Breast epithelium (tissue), 4 donors: ENCODE measurements around the gene ISY1. TPM values are rescaled to one million over a fixed set of nuclear protein-coding genes. Genes with fewer than 3 reads are reported as not detected.
A peak's percentile ranks its signal among the peaks of the same experiment; 100 is the strongest.
"Not testable (repeated sequence)": the region's sequence is repeated elsewhere in the genome, so short reads cannot be mapped to it uniquely, and the experiment has no call there.

Experiments
- DNase-seq, 2 donors: peaks; one replicate each; pipeline ENCODE4 v3.0.0-alpha.2; 2019; ENCODE audit warnings: low spot score in 2 of 2
- H3K27ac ChIP-seq, 2 donors: fragments of 200-600 bp; sonication (generic) in 1 of 2; one replicate each; pipeline ENCODE4 v1.5.1; 2016 to 2019; ENCODE audit warnings: mild to moderate bottlenecking in 1 of 2
- H3K27me3 ChIP-seq, 2 donors: fragments of 200-600 bp; sonication (generic) in 1 of 2; one replicate each; pipeline versions ENCODE4 v1.5.1 to v1.6.0; 2017 to 2019; ENCODE audit warnings: control low read depth in 1 of 2, mild to moderate bottlenecking in 1 of 2
- H3K36me3 ChIP-seq: fragments of 200-600 bp; one replicate; pipeline ENCODE4 v1.5.1; 2019
- H3K4me1 ChIP-seq, 2 donors: fragments of 200-600 bp; sonication (generic); one replicate each; pipeline ENCODE4 v1.5.1; 2016 to 2019; ENCODE audit warnings: control low read depth in 1 of 2
- H3K4me3 ChIP-seq, 3 donors: fragments of 200-600 bp; sonication (generic); 1 replicate in 2 of 3; 2 replicates in 1 of 3; pipeline ENCODE4 v1.5.1; 2016 to 2019; ENCODE audit warnings: mild to moderate bottlenecking in 3 of 3, moderate library complexity in 2 of 3
- H3K9me3 ChIP-seq, 2 donors: fragments of 200-600 bp; sonication (generic) in 1 of 2; one replicate each; pipeline ENCODE4 v1.5.1; 2016 to 2019; ENCODE audit warnings: control low read depth in 1 of 2
- POLR2A ChIP-seq: fragments of 450-650 bp; IDR thresholded peaks from one replicate; pipeline ENCODE4 v1.6.1; 2016; ENCODE audit warnings: antibody characterized with exemption, mild to moderate bottlenecking, moderate library complexity
- POLR2AphosphoS5 ChIP-seq, 3 donors: sonication (generic); formaldehyde crosslinking; IDR thresholded peaks; one replicate each; pipeline ENCODE4 v1.6.1; 2017; ENCODE audit warnings: antibody characterized with exemption in 3 of 3
- intact Hi-C: fragments of 100-400 bp; cut with DNase I; formaldehyde crosslinking; loops from one replicate; pipeline ENCODE4 v1.15.1; 2023; ENCODE audit warnings: low total_unique reads
- total RNA-seq, 3 donors: library from RNA; depleted of rRNA; stranded (reverse); fragments of >200 nt; gene quantifications; one replicate each; pipeline ENCODE4 v1.1.0, GENCODE V29; 2016
- TF ChIP-seq, protein P1 (sequence below), 3 donors: fragments of 450-650 bp; IDR thresholded peaks; one replicate each; pipeline ENCODE4 v1.5.1; 2016 to 2017; ENCODE audit warnings: antibody characterized with exemption in 3 of 3, mild to moderate bottlenecking in 3 of 3, moderate library complexity in 3 of 3

Gene ISY1
- total RNA-seq, 3 donors from 2014 or later = 21.4 to 27.9 (median 21.7) TPM

- Histone ChIP-seq H3K27me3 (no peaks in the 10 kb centered on the region), H3K36me3 (peaks cover 18% of the 10 kb centered on the region), H3K4me1 (no peaks in the 10 kb centered on the region), H3K27ac (no peak overlapping the region), H3K4me3 (no peak overlapping the region), H3K9me3 (no peaks in the 10 kb centered on the region)
- intact Hi-C loops = no loop called here
- TF ChIP-seq, protein P1, sequence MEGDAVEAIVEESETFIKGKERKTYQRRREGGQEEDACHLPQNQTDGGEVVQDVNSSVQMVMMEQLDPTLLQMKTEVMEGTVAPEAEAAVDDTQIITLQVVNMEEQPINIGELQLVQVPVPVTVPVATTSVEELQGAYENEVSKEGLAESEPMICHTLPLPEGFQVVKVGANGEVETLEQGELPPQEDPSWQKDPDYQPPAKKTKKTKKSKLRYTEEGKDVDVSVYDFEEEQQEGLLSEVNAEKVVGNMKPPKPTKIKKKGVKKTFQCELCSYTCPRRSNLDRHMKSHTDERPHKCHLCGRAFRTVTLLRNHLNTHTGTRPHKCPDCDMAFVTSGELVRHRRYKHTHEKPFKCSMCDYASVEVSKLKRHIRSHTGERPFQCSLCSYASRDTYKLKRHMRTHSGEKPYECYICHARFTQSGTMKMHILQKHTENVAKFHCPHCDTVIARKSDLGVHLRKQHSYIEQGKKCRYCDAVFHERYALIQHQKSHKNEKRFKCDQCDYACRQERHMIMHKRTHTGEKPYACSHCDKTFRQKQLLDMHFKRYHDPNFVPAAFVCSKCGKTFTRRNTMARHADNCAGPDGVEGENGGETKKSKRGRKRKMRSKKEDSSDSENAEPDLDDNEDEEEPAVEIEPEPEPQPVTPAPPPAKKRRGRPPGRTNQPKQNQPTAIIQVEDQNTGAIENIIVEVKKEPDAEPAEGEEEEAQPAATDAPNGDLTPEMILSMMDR (IDR thresholded peaks at IDR 0.05) = no peak
- TF ChIP-seq POLR2AphosphoS5 (IDR thresholded peaks at IDR 0.05) = no peak
- no peak for TF ChIP-seq POLR2A
- no peak for DNase-seq
Measured at GRCh38 chr3:129166579-129167332, 5.9 kb upstream of the ISY1 start.

DNA sequence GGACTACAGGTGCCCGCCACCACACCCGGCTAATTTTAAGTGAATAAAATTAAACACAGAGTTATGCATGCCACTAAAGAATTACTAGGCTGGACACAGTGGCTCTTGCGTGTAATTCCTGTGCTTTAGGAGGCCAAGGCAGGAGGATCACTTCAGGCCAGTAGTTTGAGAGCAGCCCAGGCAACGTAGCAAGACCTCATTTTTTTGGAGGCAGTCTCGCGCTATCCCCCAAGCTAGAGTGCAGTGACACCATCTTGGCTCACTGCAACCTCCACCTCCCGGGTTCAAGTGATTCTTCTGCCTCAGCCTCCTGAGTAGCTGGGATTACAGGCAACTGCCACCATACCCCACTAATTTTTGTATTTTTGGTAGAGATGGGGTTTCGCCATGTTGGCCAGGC is 4.7 kb upstream of the ISY1 start:
- H3K36me3 ChIP-seq, DNase-seq, H3K9me3 ChIP-seq, intact Hi-C loops, H3K4me1 ChIP-seq, H3K27me3 ChIP-seq, H3K4me3 ChIP-seq, H3K27ac ChIP-seq: not testable (repeated sequence)

- Histone ChIP-seq H3K9me3 (no peaks in the 10 kb centered on the region), H3K4me3 (no peak overlapping the region), H3K4me1 (peaks cover 1 to 3% of the 10 kb centered on the region in 2 donors), H3K27me3 (no peaks in the 10 kb centered on the region), H3K27ac (no peak overlapping the region), H3K36me3 (peaks cover 6% of the 10 kb centered on the region)
- TF ChIP-seq, protein P1 (IDR thresholded peaks at IDR 0.05) = no peak
- no peak for TF ChIP-seq POLR2AphosphoS5 (IDR thresholded peaks at IDR 0.05)
- no peak for TF ChIP-seq POLR2A
- intact Hi-C loops = no loop called here
- DNase-seq = no peak
Measured at GRCh38 chr3:129164500-129164899, 3.6 kb upstream of the ISY1 start.

DNA sequence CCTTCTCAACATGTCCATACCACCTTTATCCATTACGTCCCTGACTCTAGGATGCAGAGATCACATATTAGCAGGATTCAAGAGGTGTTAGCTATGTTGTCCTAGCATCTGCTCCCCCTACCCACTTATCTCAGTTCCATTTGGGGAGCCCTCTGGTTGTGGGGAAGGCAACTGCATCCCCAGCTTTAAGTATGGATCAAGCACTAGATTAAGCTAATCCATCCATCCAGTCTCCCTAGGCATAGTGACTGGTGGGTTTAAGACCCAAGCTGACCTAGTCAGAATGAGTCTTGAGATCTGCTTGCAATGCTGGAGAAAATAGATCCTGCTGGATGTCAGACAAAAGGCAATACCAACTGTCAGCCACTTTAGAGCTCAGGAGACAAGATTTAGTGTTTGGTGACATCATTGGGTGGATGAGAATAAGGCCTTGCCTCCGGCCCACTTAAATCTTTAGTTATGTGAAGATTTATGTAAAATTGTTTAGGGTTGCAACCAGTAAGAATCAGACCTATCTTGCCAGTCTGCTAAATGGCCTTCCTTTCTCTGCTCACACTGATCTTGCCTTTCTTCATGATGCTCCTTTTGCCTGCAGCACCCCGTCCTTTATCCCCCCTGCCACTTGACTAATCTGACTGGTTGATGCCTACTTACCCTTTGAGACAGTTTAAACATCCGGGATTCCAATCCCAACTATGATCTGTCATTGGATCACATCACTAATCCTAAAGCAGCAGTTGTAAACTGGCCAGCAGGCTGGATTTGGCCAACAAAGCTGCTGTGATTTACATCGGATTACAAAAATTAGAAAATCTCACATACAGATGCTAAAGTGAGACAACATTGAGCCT is 2.1 kb upstream of the ISY1 start:
- Histone ChIP-seq H3K27me3 (no peaks in the 10 kb centered on the region), H3K27ac (peak overlapping the region in 1 of 2 donors; percentile 98), H3K4me1 (peaks cover 4 to 8% of the 10 kb centered on the region in 2 donors), H3K36me3 (peaks cover 6% of the 10 kb centered on the region), H3K4me3 (no peak overlapping the region), H3K9me3 (no peaks in the 10 kb centered on the region)
- TF ChIP-seq POLR2A (no peak), POLR2AphosphoS5 (IDR thresholded peaks at IDR 0.05) (no peak)
- TF ChIP-seq, protein P1 (IDR thresholded peaks at IDR 0.05) = no peak
- DNase-seq = no peak
- intact Hi-C loops = no loop called here

DNA sequence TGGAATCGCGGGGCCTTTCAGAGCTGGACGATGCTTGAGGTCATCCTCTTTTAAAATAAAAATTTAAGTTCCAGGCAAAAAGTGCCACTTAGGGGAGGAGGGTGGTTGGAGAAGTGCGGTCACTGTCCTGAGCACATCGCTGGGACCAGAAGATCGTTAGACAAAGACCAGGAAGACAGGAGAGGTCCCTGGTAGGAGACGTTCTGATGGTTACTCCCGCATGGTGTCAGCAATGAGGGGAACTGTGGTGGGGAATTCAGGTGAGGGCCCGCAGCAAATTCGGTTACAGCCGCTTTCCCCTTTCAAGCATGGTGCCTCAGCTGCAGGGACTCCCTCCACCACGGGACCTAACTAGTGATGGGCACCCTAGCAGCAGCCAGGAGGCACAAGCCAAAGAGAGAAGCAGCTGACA is 1.0 kb upstream of the ISY1 start:
- Histone ChIP-seq H3K27ac (peak overlapping the region; percentile 96 to 98), H3K4me3 (peak overlapping the region; percentile 84 to 94 (median 91)), H3K27me3 (no peaks in the 10 kb centered on the region), H3K9me3 (no peaks in the 10 kb centered on the region), H3K4me1 (peaks cover 4 to 8% of the 10 kb centered on the region in 2 donors), H3K36me3 (peaks cover 4% of the 10 kb centered on the region)
- intact Hi-C loops = no loop called here
- TF ChIP-seq POLR2AphosphoS5 (IDR thresholded peaks at IDR 0.05) (no peak), POLR2A (no peak)
- TF ChIP-seq, protein P1 (IDR thresholded peaks at IDR 0.05) = peak in 1 of 3 donors; percentile 5
- no peak for DNase-seq
